SK-N-SH (cell line): ENCODE data around the gene BNC2. TPM values are rescaled to one million over a fixed set of nuclear protein-coding genes. Genes with fewer than 3 reads are reported as not detected.

Source experiments
- CTCF ChIA-PET: fragments of 300-600, 350-600 bp; formaldehyde crosslinking; extraction: SDS; loops from one replicate; lab custom pipeline; 2021; lab: Yijun Ruan, JAX
- POLR2A ChIA-PET: fragments of 350-600 bp; sonication (Branson Sonifier 250); formaldehyde crosslinking; extraction: SDS; loops from one replicate; lab custom pipeline; 2020; ENCODE audit warnings: antibody characterized with exemption, inconsistent platforms; lab: Yijun Ruan, JAX
- DNase-seq: peaks from one replicate; pipeline ENCODE4 v3.0.0; 2012
- H2AFZ ChIP-seq: fragments of 200-600 bp; sonication (generic); 2 replicates; pipeline ENCODE4 v1.8.1; 2016; ENCODE audit warnings: antibody characterized with exemption, mild to moderate bottlenecking, low read depth
- H3F3A ChIP-seq: fragments of 200-600 bp; sonication (generic); replicated peaks from 2 replicates; pipeline ENCODE3; 2016; ENCODE audit warnings: antibody characterized with exemption, mild to moderate bottlenecking; ENCODE audit not compliant: insufficient read depth
- H3K27ac ChIP-seq, 2 experiments: fragments of 200-500 bp in 1 of 2; fragments of 200-600 bp in 1 of 2; sonication (Bioruptor generic) in 1 of 2; sonication (generic), shearing (Covaris generic) in 1 of 2; 2 replicates each; pipeline versions ENCODE4 v1.5.1 to v1.6.1; 2014 to 2016; ENCODE audit warnings: low read depth in 2 of 2, inconsistent platforms in 1 of 2, low read length in 1 of 2, mild to moderate bottlenecking in 1 of 2, mixed read lengths in 1 of 2
- H3K27me3 ChIP-seq: fragments of 200-600 bp; sonication (generic), shearing (Covaris generic); 2 replicates; pipeline ENCODE4 v1.6.1; 2016; ENCODE audit warnings: mixed run types; ENCODE audit not compliant: insufficient read depth
- H3K36me3 ChIP-seq, 2 experiments: fragments of 200-500 bp in 1 of 2; fragments of 200-600 bp in 1 of 2; sonication (Bioruptor generic) in 1 of 2; sonication (generic) in 1 of 2; replicated peaks in 1 of 2; 2 replicates each; pipeline versions ENCODE3 to v1.5.1; 2014 to 2016; ENCODE audit warnings: low read length in 1 of 2, mild to moderate bottlenecking in 1 of 2; ENCODE audit not compliant: insufficient read depth in 2 of 2, control insufficient read depth in 1 of 2
- H3K4me1 ChIP-seq, 2 experiments: fragments of 200-500 bp in 1 of 2; fragments of 200-600 bp in 1 of 2; sonication (Bioruptor generic) in 1 of 2; sonication (generic), shearing (Covaris generic) in 1 of 2; 2 replicates each; pipeline versions ENCODE4 v1.5.1 to v1.6.1; 2014 to 2016; ENCODE audit warnings: low read depth in 1 of 2, low read length in 1 of 2, mixed run types in 1 of 2; ENCODE audit not compliant: insufficient read depth in 2 of 2, control insufficient read depth in 1 of 2
- H3K4me2 ChIP-seq: fragments of 200-600 bp; sonication (generic), shearing (Covaris generic); 2 replicates; pipeline ENCODE4 v1.6.1; 2017; ENCODE audit warnings: mixed run types
- H3K4me3 ChIP-seq, 2 experiments: fragments of 200-500 bp in 1 of 2; fragments of 200-600 bp in 1 of 2; sonication (Bioruptor generic) in 1 of 2; sonication (generic), shearing (Covaris generic) in 1 of 2; 2 replicates each; pipeline versions ENCODE4 v1.5.1 to v1.8.1; 2014 to 2016; ENCODE audit warnings: low read depth in 2 of 2, inconsistent platforms in 1 of 2, low read length in 1 of 2, mild to moderate bottlenecking in 1 of 2, mixed read lengths in 1 of 2, moderate library complexity in 1 of 2
- H3K79me2 ChIP-seq: fragments of 200-600 bp; sonication (generic); 2 replicates; pipeline ENCODE4 v1.8.1; 2017; ENCODE audit warnings: mild to moderate bottlenecking; ENCODE audit not compliant: insufficient read depth
- H3K9ac ChIP-seq: fragments of 200-600 bp; sonication (generic); 2 replicates; pipeline ENCODE4 v1.6.1; 2017; ENCODE audit warnings: mixed run types
- H3K9me2 ChIP-seq: fragments of 200-600 bp; sonication (generic); 2 replicates; pipeline ENCODE4 v1.6.1; 2017; ENCODE audit warnings: mixed run types
- H3K9me3 ChIP-seq: fragments of 200-600 bp; sonication (generic); 2 replicates; pipeline ENCODE4 v1.6.1; 2017; ENCODE audit warnings: mixed run types, mild to moderate bottlenecking, moderate library complexity
- H4K20me1 ChIP-seq: fragments of 200-600 bp; sonication (generic); 2 replicates; pipeline ENCODE4 v1.6.1; 2017; ENCODE audit warnings: mild to moderate bottlenecking, mixed run types; ENCODE audit not compliant: insufficient read depth
- SIN3A ChIP-seq: IDR thresholded peaks from 2 replicates; pipeline ENCODE4 v1.6.1; 2012; ENCODE audit warnings: low read depth, mild to moderate bottlenecking, low read length, moderate library complexity, borderline replicate concordance
- whole genome bisulfite sequencing: methylation state at CpG from one replicate; pipeline ENCODE4 v1.1.6; 2017; ENCODE audit warnings: low lambda C conversion rate; 5-methylcytosine and 5-hydroxymethylcytosine counted together
- polyA plus RNA-seq, 3 experiments: library from polyadenylated mRNA; depleted of rRNA; stranded (reverse); fragments of >200 nt; gene quantifications; 2 replicates each; pipeline ENCODE4 v1.2.3, GENCODE V29; 2012
- small RNA-seq, 7 experiments: library from RNA; depleted of rRNA; stranded (forward); fragments of <200 nt; gene quantifications; one replicate each; pipeline ENCODE3, GENCODE V24; 2012

BNC2 gene
- polyA plus RNA-seq, 1 of the 3 experiments (the other 2 are of a cell fraction), result 8.8 TPM

- Histone ChIP-seq H3K36me3 (no peaks in the 10 kb centered on the region), H3K9ac (no peak overlapping the region)
These were observed 510.2 kb downstream of the BNC2 start for GRCh38 chr9:16360247-16360646.

More at GRCh38 chr9:16360247-16360646, 510.2 kb downstream of the BNC2 start:
- ChIA-PET CTCF (interaction anchor here (0.7 to 1.0 kb wide), 3 partner anchors 18 to 486 kb away, joined by 3 to 4 read pairs (median 3); no protein-coding TSS in a partner anchor), POLR2A (no interaction called here)
- no peaks in the 10 kb centered on the region for H3K79me2 ChIP-seq
- H3K9me2 ChIP-seq, result no peaks in the 10 kb centered on the region
- H3K4me2 ChIP-seq, result no peak overlapping the region
- H3K4me3 ChIP-seq, result no peak overlapping the region
- no peak for DNase-seq
- peaks cover 18% of the 10 kb centered on the region for H3F3A ChIP-seq
- H3K27ac ChIP-seq, result peak overlapping the region in 1 of 2 experiments; percentile 74; a peak in 2 of 4 replicates
- TF ChIP-seq SIN3A, result no peak
- no peaks in the 10 kb centered on the region for H3K27me3 ChIP-seq
- H4K20me1 ChIP-seq, result no peaks in the 10 kb centered on the region
- H2AFZ ChIP-seq, result no peak overlapping the region
- peaks cover 12 to 13% of the 10 kb centered on the region in 2 experiments; a peak in 3 of 4 replicates for H3K4me1 ChIP-seq
- WGBS, result 100% methylated on average over 3 of the region's 3 CpGs
- H3K9me3 ChIP-seq, result no peaks in the 10 kb centered on the region

Small RNAs within 50 kb of the gene (small RNA-seq; reads per million reads assigned to genes)
- gene LSM1P1, result 0 to 4.5 (median 0) reads per million in 7 experiments
